SJSA1 (cell line): Measurements from ENCODE around the gene RAPGEF1. TPM values are rescaled to one million over a fixed set of nuclear protein-coding genes. Genes with fewer than 3 reads are reported as not detected.
A peak's percentile ranks its signal among the peaks of the same experiment; 100 is the strongest.

Experiments
- DNase-seq, 2 experiments: peaks; one replicate each; pipeline ENCODE4 v3.0.0-alpha.2; 2015 to 2020; ENCODE audit warnings: low spot score in 2 of 2, low read depth in 1 of 2
- H3K27ac ChIP-seq: fragments of 250-450 bp; sonication (Bioruptor Pico); 2 replicates; pipeline ENCODE4 v1.5.1; 2020; ENCODE audit warnings: mild to moderate bottlenecking, moderate library complexity
- H3K27me3 ChIP-seq: fragments of 250-450 bp; sonication (Bioruptor Pico); replicated peaks from 2 replicates; pipeline ENCODE4 v1.5.1; 2020; ENCODE audit warnings: mild to moderate bottlenecking, moderate library complexity
- H3K36me3 ChIP-seq: fragments of 250-450 bp; sonication (Bioruptor Pico); 2 replicates; pipeline ENCODE4 v1.5.1; 2020; ENCODE audit warnings: mild to moderate bottlenecking
- H3K4me1 ChIP-seq: fragments of 250-450 bp; sonication (Bioruptor Pico); replicated peaks from 2 replicates; pipeline ENCODE4 v1.6.1; 2021; ENCODE audit warnings: mild to moderate bottlenecking
- H3K4me3 ChIP-seq: fragments of 250-450 bp; sonication (Bioruptor Pico); 2 replicates; pipeline ENCODE4 v1.5.1; 2020; ENCODE audit warnings: mild to moderate bottlenecking
- H3K9me3 ChIP-seq: fragments of 250-450 bp; sonication (Bioruptor Pico); replicated peaks from 2 replicates; pipeline ENCODE4 v1.5.1; 2020; ENCODE audit warnings: mild to moderate bottlenecking
- total RNA-seq: library from RNA; depleted of rRNA; stranded (reverse); fragments of >200 nt; shearing (Covaris generic); gene quantifications from 2 replicates; pipeline ENCODE4 v1.2.3, GENCODE V29; 2014

RAPGEF1 gene
- total RNA-seq, 1 experiment from 2014 or later = 23.6 TPM

GRCh38 chr9:131677444-131678180 is 62.3 kb downstream of the RAPGEF1 start:
- Histone ChIP-seq H3K4me1 (peaks cover 50% of the 10 kb centered on the region), H3K4me3 (no peak overlapping the region)

GRCh38 chr9:131677049-131677443 is 62.8 kb downstream of the RAPGEF1 start:
- no peak overlapping the region for H3K4me3 ChIP-seq
- H3K27me3 ChIP-seq = no peaks in the 10 kb centered on the region
- no peaks in the 10 kb centered on the region for H3K36me3 ChIP-seq
- H3K27ac ChIP-seq = peak overlapping the region; percentile 73
- H3K9me3 ChIP-seq = no peaks in the 10 kb centered on the region
- DNase-seq = no peak
- peaks cover 50% of the 10 kb centered on the region for H3K4me1 ChIP-seq

More at GRCh38 chr9:131677444-131678180, 62.3 kb downstream of the RAPGEF1 start:
- H3K27ac ChIP-seq = peak overlapping the region; percentile 73
- H3K27me3 ChIP-seq = no peaks in the 10 kb centered on the region
- H3K9me3 ChIP-seq = no peaks in the 10 kb centered on the region
- peak in 1 of 2 experiments; percentile 86 for DNase-seq
- H3K36me3 ChIP-seq = no peaks in the 10 kb centered on the region

GRCh38 chr9:131676431-131676972 is 63.4 kb downstream of the RAPGEF1 start:
- H3K9me3 ChIP-seq = no peaks in the 10 kb centered on the region
- no peak for DNase-seq
- H3K36me3 ChIP-seq = no peaks in the 10 kb centered on the region
- peak overlapping the region; percentile 73 for H3K27ac ChIP-seq
- peaks cover 50% of the 10 kb centered on the region for H3K4me1 ChIP-seq
- no peaks in the 10 kb centered on the region for H3K27me3 ChIP-seq
- no peak overlapping the region for H3K4me3 ChIP-seq

- H3K4me3 ChIP-seq = no peak overlapping the region
- H3K9me3 ChIP-seq = no peaks in the 10 kb centered on the region
- DNase-seq = no peak
- no peaks in the 10 kb centered on the region for H3K36me3 ChIP-seq
- no peaks in the 10 kb centered on the region for H3K27me3 ChIP-seq
- H3K4me1 ChIP-seq = peaks cover 50% of the 10 kb centered on the region
- H3K27ac ChIP-seq = no peak overlapping the region
Observed at GRCh38 chr9:131675437-131676022, 64.3 kb downstream of the RAPGEF1 start.

- Histone ChIP-seq H3K36me3 (no peaks in the 10 kb centered on the region), H3K4me1 (peaks cover 45% of the 10 kb centered on the region), H3K4me3 (no peak overlapping the region), H3K27ac (no peak overlapping the region), H3K9me3 (no peaks in the 10 kb centered on the region), H3K27me3 (no peaks in the 10 kb centered on the region)
- DNase-seq = no peak
Observed at GRCh38 chr9:131674425-131675421, 65.2 kb downstream of the RAPGEF1 start.

GRCh38 chr9:131673531-131673930 is 66.3 kb downstream of the RAPGEF1 start:
- H3K27me3 ChIP-seq = no peaks in the 10 kb centered on the region
- no peaks in the 10 kb centered on the region for H3K9me3 ChIP-seq
- H3K36me3 ChIP-seq = no peaks in the 10 kb centered on the region
- H3K27ac ChIP-seq = no peak overlapping the region
- DNase-seq = no peak
- no peak overlapping the region for H3K4me3 ChIP-seq
- H3K4me1 ChIP-seq = peaks cover 45% of the 10 kb centered on the region

GRCh38 chr9:131673068-131673467 is 66.8 kb downstream of the RAPGEF1 start:
- Histone ChIP-seq H3K4me1 (peaks cover 45% of the 10 kb centered on the region), H3K4me3 (no peak overlapping the region), H3K27ac (no peak overlapping the region), H3K9me3 (no peaks in the 10 kb centered on the region), H3K36me3 (no peaks in the 10 kb centered on the region), H3K27me3 (no peaks in the 10 kb centered on the region)
- no peak for DNase-seq

GRCh38 chr9:131672451-131672850 is 67.4 kb downstream of the RAPGEF1 start:
- DNase-seq = no peak
- Histone ChIP-seq H3K9me3 (no peaks in the 10 kb centered on the region), H3K27ac (no peak overlapping the region), H3K27me3 (no peaks in the 10 kb centered on the region), H3K4me3 (no peak overlapping the region), H3K4me1 (peaks cover 45% of the 10 kb centered on the region), H3K36me3 (no peaks in the 10 kb centered on the region)

GRCh38 chr9:131671133-131671520 is 68.7 kb downstream of the RAPGEF1 start:
- Histone ChIP-seq H3K4me1 (peaks cover 36% of the 10 kb centered on the region), H3K27ac (no peak overlapping the region)
- DNase-seq = no peak

GRCh38 chr9:131670247-131671132 is 69.4 kb downstream of the RAPGEF1 start:
- Histone ChIP-seq H3K27me3 (no peaks in the 10 kb centered on the region), H3K4me1 (peaks cover 30% of the 10 kb centered on the region), H3K36me3 (no peaks in the 10 kb centered on the region), H3K27ac (no peak overlapping the region), H3K4me3 (no peak overlapping the region), H3K9me3 (no peaks in the 10 kb centered on the region)
- DNase-seq = no peak

More at GRCh38 chr9:131671133-131671520, 68.7 kb downstream of the RAPGEF1 start:
- Histone ChIP-seq H3K36me3 (no peaks in the 10 kb centered on the region), H3K4me3 (no peak overlapping the region), H3K27me3 (no peaks in the 10 kb centered on the region), H3K9me3 (no peaks in the 10 kb centered on the region)

GRCh38 chr9:131669269-131670157 is 70.4 kb downstream of the RAPGEF1 start:
- H3K9me3 ChIP-seq = no peaks in the 10 kb centered on the region
- peaks cover 26% of the 10 kb centered on the region for H3K4me1 ChIP-seq
- H3K4me3 ChIP-seq = no peak overlapping the region
- H3K27ac ChIP-seq = no peak overlapping the region
- H3K27me3 ChIP-seq = no peaks in the 10 kb centered on the region
- H3K36me3 ChIP-seq = no peaks in the 10 kb centered on the region
- no peak for DNase-seq
